Adrenal gland (tissue), 12 donors: ENCODE data around the gene RELN. TPM values are rescaled to one million over a fixed set of nuclear protein-coding genes. Genes with fewer than 3 reads are reported as not detected.

Experiments used
- DNase-seq, 7 donors: peaks; one replicate each; pipeline ENCODE4 v3.0.0-alpha.2; 2019 to 2020
- H3K27ac ChIP-seq, 5 donors: fragments of 200-600 bp; sonication (generic) in 4 of 5; 1 replicate in 3 of 5; 2 replicates in 2 of 5; pipeline versions ENCODE4 v1.5.1 to v1.8.0; 2016 to 2020; ENCODE audit warnings: mild to moderate bottlenecking in 1 of 5
- H3K27me3 ChIP-seq: fragments of 200-600 bp; 2 replicates; pipeline ENCODE4 v1.8.0; 2021
- H3K36me3 ChIP-seq, 2 donors: fragments of 200-600 bp; replicated peaks in 1 of 2; 1 replicate in 1 of 2; 2 replicates in 1 of 2; pipeline versions ENCODE4 v1.5.1 to v1.8.0; 2018 to 2022
- H3K4me1 ChIP-seq, 2 donors: fragments of 200-600 bp; replicated peaks in 1 of 2; 1 replicate in 1 of 2; 2 replicates in 1 of 2; pipeline versions ENCODE4 v1.5.1 to v1.8.0; 2018 to 2021
- H3K4me3 ChIP-seq, 4 donors: fragments of 200-600 bp; sonication (generic) in 3 of 4; one replicate each; pipeline ENCODE4 v1.5.1; 2016 to 2018
- H3K9me3 ChIP-seq, 3 donors: fragments of 200-600 bp; sonication (generic) in 1 of 3; replicated peaks in 1 of 3; 1 replicate in 2 of 3; 2 replicates in 1 of 3; pipeline versions ENCODE4 v1.5.1 to v1.8.0; 2016 to 2021
- CTCF ChIP-seq, 6 experiments: fragments of 450-650 bp in 4 of 6; fragments of 200-600 bp in 2 of 6; sonication (generic) in 1 of 6; IDR thresholded peaks; 1 replicate in 5 of 6; 2 replicates in 1 of 6; pipeline versions ENCODE4 v1.5.1 to v1.8.0; 2016 to 2021; ENCODE audit warnings: antibody characterized with exemption in 6 of 6, mild to moderate bottlenecking in 2 of 6, moderate library complexity in 1 of 6
- POLR2A ChIP-seq, 2 donors: fragments of 450-650 bp; IDR thresholded peaks; one replicate each; pipeline ENCODE4 v1.6.1; 2017; ENCODE audit warnings: antibody characterized with exemption in 2 of 2, mild to moderate bottlenecking in 2 of 2, moderate library complexity in 1 of 2
- WGBS, 4 donors: extraction: QIAGEN DNeasy Blood & Tissue Kit in 2 of 4; methylation state at CpG; one replicate each; pipeline versions ENCODE4 v1.1.5 to v1.1.7; 2013 to 2017; 5-methylcytosine and 5-hydroxymethylcytosine counted together
- intact Hi-C, 2 donors: fragments of 100-400 bp; cut with DNase I; formaldehyde crosslinking; loops; one replicate each; pipeline versions ENCODE4 v1.14.1 to v1.15.0; 2022 to 2023
- polyA plus RNA-seq, 3 donors: library from polyadenylated mRNA; stranded (reverse); fragments of 200-250 nt in 2 of 3; fragments of 350-450 nt in 1 of 3; fragmentation: Illumina TruSeq in 1 of 3; extraction: RNeasy Lipid Tissue Mini Kit (QIAGEN cat#74804) in 1 of 3; gene quantifications; one replicate each; pipeline ENCODE4 v1.2.3, GENCODE V29; 2013 to 2014
- total RNA-seq, 9 donors: library from RNA; depleted of rRNA in 4 of 9; stranded (reverse); fragments of >200 nt in 4 of 9; fragments of 120-200 nt in 1 of 9; fragmentation: NEBNext Ultra II Directional in 1 of 9; extraction: Animal tissue kit (Norgen Biotek cat#: 25700) in 1 of 9; gene quantifications; one replicate each; pipeline versions ENCODE4 v1.1.0 to v1.2.4, GENCODE V29; 2013 to 2023
- donor health status: healthy with polysubstance abuse.
- donor health status: Bipolar disorder and iron deficiency.
- donor health status: DM: yes; HTN: yes; CAD: no.
- donor health status: DM: no; HTN: no; CAD: no.
- donor health status: DM: no; HTN: no; CAD: no.
- donor health status: DM: yes; HTN: yes; CAD: no.

The RELN gene
- total and polyA plus RNA-seq, 12 donors: 0.88 to 7.9 (median 2.3) TPM

GRCh38 chr7:103649052-103649451, 340.4 kb downstream of the RELN start:
- Histone ChIP-seq H3K36me3 (no peaks in the 10 kb centered on the region), H3K27me3 (no peaks in the 10 kb centered on the region), H3K4me3 (no peak overlapping the region), H3K4me1 (no peaks in the 10 kb centered on the region), H3K27ac (no peak overlapping the region), H3K9me3 (peaks cover 0 to 2% (median 0%) of the 10 kb centered on the region in 3 donors)
- no peak for TF ChIP-seq POLR2A (IDR thresholded peaks at IDR 0.05)
- intact Hi-C loops: no loop called here
- no peak for DNase-seq
- 89 to 93% (median 92%) methylated on average over 2 of the region's 2 CpGs for WGBS, 4 donors

DNA sequence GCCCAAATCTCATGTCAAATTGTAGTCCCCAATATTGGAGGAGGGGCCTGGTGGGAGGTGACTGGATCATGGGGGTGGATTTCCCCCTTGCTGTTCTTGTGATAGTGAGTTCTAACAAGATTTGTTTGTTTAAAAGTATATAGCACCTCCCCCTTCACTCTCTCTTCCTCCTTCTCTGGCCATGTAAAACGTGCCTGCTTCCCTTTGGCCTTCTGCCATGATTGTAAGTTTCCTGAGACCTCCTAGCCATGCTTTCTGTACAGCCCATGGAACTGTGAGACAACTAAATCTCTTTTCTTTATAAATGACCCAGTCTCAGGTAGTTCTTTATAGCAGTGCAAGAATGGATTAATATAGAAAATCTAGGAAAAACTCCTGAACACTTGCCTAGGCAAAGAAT, 341.3 kb downstream of the RELN start:
- H3K9me3 ChIP-seq: peaks cover 0 to 7% (median 0%) of the 10 kb centered on the region in 3 donors
- no peaks in the 10 kb centered on the region for H3K27me3 ChIP-seq
- H3K27ac ChIP-seq: no peak overlapping the region
- H3K4me3 ChIP-seq: no peak overlapping the region
- TF ChIP-seq CTCF (IDR thresholded peaks at IDR 0.05): no peak
- no peak for TF ChIP-seq POLR2A (IDR thresholded peaks at IDR 0.05)
- 18 to 31% (median 26%) methylated on average over 1 of the region's 1 CpG for WGBS, 4 donors
- DNase-seq: no peak
- intact Hi-C loops: no loop called here
- no peaks in the 10 kb centered on the region for H3K4me1 ChIP-seq
- H3K36me3 ChIP-seq: no peaks in the 10 kb centered on the region

DNA sequence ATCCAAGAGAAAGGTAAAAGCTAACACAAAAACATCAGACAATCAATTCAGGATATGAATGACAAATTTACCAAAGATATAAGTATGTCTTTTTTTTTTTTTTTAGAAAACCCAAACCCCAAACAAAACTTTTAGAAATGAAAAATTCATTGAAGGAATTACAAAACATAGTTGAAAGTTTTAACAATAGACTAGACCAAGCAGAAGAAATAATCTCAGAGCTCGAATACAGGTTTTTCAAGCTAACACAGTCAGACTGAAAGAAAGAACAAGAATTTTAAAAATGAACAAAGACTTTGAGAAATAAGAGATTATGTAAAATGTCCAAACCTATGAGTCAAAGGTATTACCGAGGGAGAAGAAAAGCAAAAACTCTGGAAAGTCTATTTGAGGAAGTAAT, 345.1 kb downstream of the RELN start:
- no peaks in the 10 kb centered on the region for H3K4me1 ChIP-seq
- H3K27me3 ChIP-seq: no peaks in the 10 kb centered on the region
- 77 to 86% (median 84%) methylated on average over 2 of the region's 2 CpGs for WGBS, 4 donors
- no peak overlapping the region for H3K27ac ChIP-seq
- no peaks in the 10 kb centered on the region for H3K36me3 ChIP-seq
- intact Hi-C loops: no loop called here
- no peak for DNase-seq
- peaks cover 0 to 7% (median 0%) of the 10 kb centered on the region in 3 donors for H3K9me3 ChIP-seq
- TF ChIP-seq CTCF (IDR thresholded peaks at IDR 0.05) (no peak), POLR2A (IDR thresholded peaks at IDR 0.05) (no peak)
- no peak overlapping the region for H3K4me3 ChIP-seq

- no peaks in the 10 kb centered on the region for H3K27me3 ChIP-seq
- WGBS, 4 donors: 73 to 84% (median 81%) methylated on average over 5 of the region's 5 CpGs
- TF ChIP-seq CTCF (IDR thresholded peaks at IDR 0.05) (no peak), POLR2A (IDR thresholded peaks at IDR 0.05) (no peak)
Measured at GRCh38 chr7:103640031-103640779, 349.3 kb downstream of the RELN start.

DNA sequence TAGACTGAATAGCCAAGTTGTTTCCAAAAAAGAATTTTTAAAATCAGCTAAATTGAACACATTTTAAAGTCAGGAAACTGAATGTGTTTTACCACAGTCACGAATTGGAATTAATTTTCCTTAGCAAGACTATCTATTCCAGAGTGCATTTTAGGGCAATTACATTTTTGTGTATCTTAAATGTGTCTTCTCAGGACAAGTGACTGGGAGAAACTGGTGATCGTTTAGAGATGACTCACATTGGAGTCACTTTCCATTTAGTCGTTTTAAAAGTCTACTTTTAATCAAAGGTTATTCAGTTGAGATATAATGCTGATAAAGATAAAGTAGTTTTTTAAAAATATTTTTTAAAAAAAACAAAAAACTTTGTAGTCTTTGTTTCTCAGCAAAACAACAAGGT, 351.7 kb downstream of the RELN start:
- no peaks in the 10 kb centered on the region for H3K9me3 ChIP-seq
- no peak overlapping the region for H3K27ac ChIP-seq
- no peaks in the 10 kb centered on the region for H3K27me3 ChIP-seq
- no peak for DNase-seq
- no peaks in the 10 kb centered on the region for H3K36me3 ChIP-seq
- intact Hi-C loops: no loop called here
- no peaks in the 10 kb centered on the region for H3K4me1 ChIP-seq
- H3K4me3 ChIP-seq: no peak overlapping the region
- TF ChIP-seq CTCF (IDR thresholded peaks at IDR 0.05) (no peak), POLR2A (IDR thresholded peaks at IDR 0.05) (no peak)
- 37 to 57% (median 42%) methylated on average over 3 of the region's 3 CpGs for WGBS, 4 donors

More at GRCh38 chr7:103640031-103640779, 349.3 kb downstream of the RELN start:
- no peak overlapping the region for H3K27ac ChIP-seq
- H3K4me1 ChIP-seq: no peaks in the 10 kb centered on the region
- no peaks in the 10 kb centered on the region for H3K36me3 ChIP-seq
- intact Hi-C loops: no loop called here
- peaks cover 0 to 7% (median 0%) of the 10 kb centered on the region in 3 donors for H3K9me3 ChIP-seq
- no peak for DNase-seq
- H3K4me3 ChIP-seq: no peak overlapping the region
